Measurements from ENCODE around the gene STPG2. TPM values are rescaled to one million over a fixed set of nuclear protein-coding genes. Genes with fewer than 3 reads are reported as not detected.

STPG2 gene
- total and polyA plus RNA-seq, 10 donors = 0.03 to 2.0 (median 0.67) TPM; not detected in 1

DNA sequence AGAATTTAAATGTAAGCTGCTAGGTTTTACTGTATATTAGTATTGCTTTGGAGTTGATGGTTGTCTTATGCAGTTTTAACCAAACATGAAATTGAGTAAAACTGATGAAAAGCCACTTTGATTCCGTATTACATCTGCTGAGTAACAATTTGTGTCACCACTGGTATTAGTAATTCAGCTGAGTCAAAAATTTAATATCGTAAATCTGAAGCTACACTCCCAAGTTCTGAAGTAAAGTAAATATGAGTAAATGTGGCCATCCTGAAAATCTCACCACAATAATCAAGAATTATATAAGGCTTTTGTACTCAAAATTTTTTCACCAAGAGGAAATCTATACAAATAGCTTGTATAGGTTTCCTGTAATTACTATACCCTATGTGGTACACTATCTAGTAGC, 142.3 kb downstream of the STPG2 start:
- Histone ChIP-seq H3K27me3 (replicated peaks in 1 of 7) (no peaks in the 10 kb centered on the region), H3K4me1 (no peaks in the 10 kb centered on the region), H3K36me3 (no peaks in the 10 kb centered on the region), H3K27ac (no peak overlapping the region), H3K9me3 (peaks cover 0 to 20% (median 3%) of the 10 kb centered on the region in 8 donors), H3K4me3 (no peak overlapping the region)
- TF ChIP-seq CTCF (IDR thresholded peaks at IDR 0.05 in 8 of 11, conservative IDR thresholded peaks at IDR 0.05 in 3 of 11) (no peak), POLR2A (IDR thresholded peaks at IDR 0.05) (no peak), POLR2AphosphoS5 (IDR thresholded peaks at IDR 0.05) (no peak)
- WGBS, 5 donors = 81 to 95% (median 83%) methylated on average over 2 of the region's 2 CpGs
- no peak for DNase-seq
- intact Hi-C loops (cut with DNase I; ENCODE audit: low total_unique reads) = no loop called here

- Histone ChIP-seq H3K4me1 (no peaks in the 10 kb centered on the region), H3K27me3 (replicated peaks in 1 of 7) (no peaks in the 10 kb centered on the region), H3K27ac (no peak overlapping the region), H3K9me3 (peaks cover 0 to 35% (median 17%) of the 10 kb centered on the region in 8 donors), H3K36me3 (no peaks in the 10 kb centered on the region), H3K4me3 (no peak overlapping the region)
- no peak for DNase-seq
- intact Hi-C loops (cut with DNase I; ENCODE audit: low total_unique reads) = no loop called here
- TF ChIP-seq CTCF (IDR thresholded peaks at IDR 0.05 in 8 of 11, conservative IDR thresholded peaks at IDR 0.05 in 3 of 11) (no peak), POLR2AphosphoS5 (IDR thresholded peaks at IDR 0.05) (no peak), POLR2A (IDR thresholded peaks at IDR 0.05) (no peak)
- WGBS, 5 donors = 79 to 92% (median 87%) methylated on average over 2 of the region's 2 CpGs
Observed at GRCh38 chr4:97998203-97998602, 145.1 kb downstream of the STPG2 start.

- no peak overlapping the region for H3K4me3 ChIP-seq
- no peak overlapping the region for H3K27ac ChIP-seq
- H3K9me3 ChIP-seq = peaks cover 0 to 49% (median 30%) of the 10 kb centered on the region in 8 donors
- H3K36me3 ChIP-seq = no peaks in the 10 kb centered on the region
- no peak for DNase-seq
- H3K27me3 ChIP-seq (replicated peaks in 1 of 7) = no peaks in the 10 kb centered on the region
- WGBS, 5 donors = 85 to 93% (median 91%) methylated on average over 5 to 6 of the region's 6 CpGs
- TF ChIP-seq POLR2AphosphoS5 (IDR thresholded peaks at IDR 0.05) (no peak), POLR2A (IDR thresholded peaks at IDR 0.05) (no peak), CTCF (IDR thresholded peaks at IDR 0.05 in 8 of 11, conservative IDR thresholded peaks at IDR 0.05 in 3 of 11) (no peak)
- H3K4me1 ChIP-seq = no peaks in the 10 kb centered on the region
- intact Hi-C loops (cut with DNase I; ENCODE audit: low total_unique reads) = no loop called here
Observed at GRCh38 chr4:97994765-97995465, 148.4 kb downstream of the STPG2 start.

DNA sequence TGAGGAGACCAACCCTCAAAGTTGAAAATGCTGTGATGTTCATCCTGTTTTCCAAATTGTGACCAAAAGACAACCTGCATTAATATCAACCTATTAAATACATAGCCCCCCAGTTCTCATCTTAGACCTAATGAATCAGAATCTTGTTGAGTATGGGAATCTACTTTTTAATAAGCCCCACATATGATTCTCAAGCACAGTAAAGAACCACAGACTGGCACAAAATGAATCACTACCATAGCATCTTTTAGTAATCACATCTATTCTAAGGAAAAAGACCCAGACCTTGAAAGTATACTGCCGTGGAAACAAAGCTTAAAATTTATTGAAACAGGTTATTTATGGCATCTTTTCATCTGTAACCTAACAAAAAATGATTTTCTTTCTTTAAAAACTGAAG, 152.9 kb downstream of the STPG2 start:
- no peaks in the 10 kb centered on the region for H3K27me3 ChIP-seq (replicated peaks in 1 of 7)
- no peak overlapping the region for H3K4me3 ChIP-seq
- H3K4me1 ChIP-seq = no peaks in the 10 kb centered on the region
- H3K36me3 ChIP-seq = no peaks in the 10 kb centered on the region
- intact Hi-C loops (cut with DNase I; ENCODE audit: low total_unique reads) = no loop called here
- H3K27ac ChIP-seq = no peak overlapping the region
- H3K9me3 ChIP-seq = peaks cover 0 to 33% (median 20%) of the 10 kb centered on the region in 8 donors
- WGBS, 5 donors = 46 to 74% (median 57%) methylated on average over 1 of the region's 1 CpG
- TF ChIP-seq POLR2AphosphoS5 (IDR thresholded peaks at IDR 0.05) (no peak), POLR2A (IDR thresholded peaks at IDR 0.05) (no peak), CTCF (IDR thresholded peaks at IDR 0.05 in 8 of 11, conservative IDR thresholded peaks at IDR 0.05 in 3 of 11) (no peak)
- DNase-seq = no peak

Data from spleen (tissue), 11 donors.